ENCODE measurements around the gene CSTB.

The CSTB gene

DNA sequence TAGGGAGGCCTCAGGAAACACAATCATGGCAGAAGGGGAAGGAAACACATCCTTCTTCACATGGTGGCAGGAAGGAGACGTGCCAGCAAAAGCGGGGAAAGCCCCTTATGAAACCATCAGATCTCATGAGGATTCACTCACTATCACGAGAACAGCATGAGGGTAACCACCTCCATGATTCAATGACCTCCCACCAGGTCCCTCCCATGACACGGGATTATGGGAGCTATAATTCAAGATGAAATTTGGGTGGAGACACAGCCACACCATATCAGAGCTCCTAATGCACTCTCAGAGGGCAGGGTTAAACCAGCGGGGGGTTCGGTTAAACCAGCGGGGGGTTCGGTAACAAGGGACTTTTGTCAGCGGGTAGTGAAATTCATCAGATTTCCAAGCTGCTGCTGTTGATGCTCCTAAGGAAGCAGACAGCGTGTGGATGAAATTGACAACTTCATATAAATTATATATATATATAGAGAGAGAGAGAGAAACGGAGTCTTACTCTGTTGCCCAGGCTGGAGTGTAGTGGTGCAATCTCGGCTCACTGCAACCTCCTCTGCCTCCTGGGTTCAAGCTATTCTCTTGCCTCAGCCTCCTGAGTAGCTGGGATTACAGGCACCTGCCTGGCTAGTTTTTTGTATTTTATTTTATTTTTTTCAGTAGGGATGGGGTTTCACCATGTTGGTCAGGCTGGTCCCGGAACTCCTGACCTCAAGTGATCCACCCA, 4.2 kb downstream of the CSTB start:
- no peak overlapping the region for H3K4me3 ChIP-seq (ENCODE audit: low read depth, low read length)
- no peak for DNase-seq (ENCODE audit: low read depth)
- TF ChIP-seq, protein P1, sequence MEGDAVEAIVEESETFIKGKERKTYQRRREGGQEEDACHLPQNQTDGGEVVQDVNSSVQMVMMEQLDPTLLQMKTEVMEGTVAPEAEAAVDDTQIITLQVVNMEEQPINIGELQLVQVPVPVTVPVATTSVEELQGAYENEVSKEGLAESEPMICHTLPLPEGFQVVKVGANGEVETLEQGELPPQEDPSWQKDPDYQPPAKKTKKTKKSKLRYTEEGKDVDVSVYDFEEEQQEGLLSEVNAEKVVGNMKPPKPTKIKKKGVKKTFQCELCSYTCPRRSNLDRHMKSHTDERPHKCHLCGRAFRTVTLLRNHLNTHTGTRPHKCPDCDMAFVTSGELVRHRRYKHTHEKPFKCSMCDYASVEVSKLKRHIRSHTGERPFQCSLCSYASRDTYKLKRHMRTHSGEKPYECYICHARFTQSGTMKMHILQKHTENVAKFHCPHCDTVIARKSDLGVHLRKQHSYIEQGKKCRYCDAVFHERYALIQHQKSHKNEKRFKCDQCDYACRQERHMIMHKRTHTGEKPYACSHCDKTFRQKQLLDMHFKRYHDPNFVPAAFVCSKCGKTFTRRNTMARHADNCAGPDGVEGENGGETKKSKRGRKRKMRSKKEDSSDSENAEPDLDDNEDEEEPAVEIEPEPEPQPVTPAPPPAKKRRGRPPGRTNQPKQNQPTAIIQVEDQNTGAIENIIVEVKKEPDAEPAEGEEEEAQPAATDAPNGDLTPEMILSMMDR (IDR thresholded peaks at IDR 0.05; ENCODE audit: control insufficient read depth, extremely low read depth, insufficient read depth) = no peak

DNA sequence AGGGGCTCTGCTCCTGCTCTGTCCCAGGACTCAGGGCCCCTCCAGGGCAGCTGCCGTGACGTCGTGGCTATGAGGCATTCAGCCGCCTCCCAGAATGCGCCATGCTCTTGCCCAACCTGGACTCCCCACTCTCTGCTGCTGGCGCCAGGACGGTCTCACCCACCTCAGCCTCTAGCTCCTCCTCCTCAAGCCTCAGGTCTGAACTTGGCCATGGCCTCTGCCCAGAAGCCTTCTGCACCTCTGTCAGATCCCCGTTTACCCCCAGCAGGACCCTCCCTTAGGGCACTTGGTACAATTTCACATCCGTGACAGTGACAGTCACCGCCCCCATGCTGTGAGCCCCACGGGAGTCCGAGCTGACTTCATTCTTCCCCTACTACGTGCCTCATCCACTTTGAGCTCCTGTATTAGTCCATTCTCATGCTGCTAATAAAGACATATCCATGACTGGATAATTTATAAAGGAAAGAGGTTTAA, 4.9 kb downstream of the CSTB start:
- TF ChIP-seq, protein P1 (IDR thresholded peaks at IDR 0.05; ENCODE audit: control insufficient read depth, extremely low read depth, insufficient read depth) = no peak
- H3K4me3 ChIP-seq (ENCODE audit: low read depth, low read length) = no peak overlapping the region
- DNase-seq (ENCODE audit: low read depth) = no peak

DNA sequence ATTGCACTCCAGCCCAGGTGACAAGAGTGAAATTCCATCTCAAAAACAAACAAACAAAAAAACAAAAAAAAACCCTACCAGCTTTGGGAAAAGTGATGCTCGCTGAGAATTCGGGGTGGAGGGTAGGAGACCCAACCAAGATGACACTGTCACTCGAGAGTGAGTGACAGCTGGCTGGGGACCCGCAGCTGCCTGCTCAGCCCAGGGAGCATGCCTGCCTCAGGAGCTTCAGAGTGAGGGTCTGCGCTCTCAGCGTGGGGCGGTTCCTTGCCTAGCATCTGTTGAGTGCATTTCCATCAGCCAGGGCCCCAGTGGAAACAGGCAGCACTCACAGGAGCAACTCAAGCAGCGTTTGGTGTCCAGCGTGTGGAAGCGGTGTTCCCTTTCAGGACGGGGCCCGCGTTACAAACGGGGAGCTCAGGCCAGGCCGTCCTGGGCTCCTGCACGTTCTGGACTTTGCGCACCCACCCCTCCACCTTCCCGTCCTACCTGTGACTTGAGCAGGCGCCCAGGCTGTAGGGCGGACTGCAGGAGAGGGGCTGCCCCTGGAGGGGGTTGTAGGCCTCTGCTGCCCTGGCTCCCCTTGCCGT, 5.9 kb downstream of the CSTB start:
- TF ChIP-seq, protein P1 (IDR thresholded peaks at IDR 0.05; ENCODE audit: control insufficient read depth, extremely low read depth, insufficient read depth) = no peak
- no peak overlapping the region for H3K4me3 ChIP-seq (ENCODE audit: low read depth, low read length)
- DNase-seq (ENCODE audit: low read depth) = no peak

DNA sequence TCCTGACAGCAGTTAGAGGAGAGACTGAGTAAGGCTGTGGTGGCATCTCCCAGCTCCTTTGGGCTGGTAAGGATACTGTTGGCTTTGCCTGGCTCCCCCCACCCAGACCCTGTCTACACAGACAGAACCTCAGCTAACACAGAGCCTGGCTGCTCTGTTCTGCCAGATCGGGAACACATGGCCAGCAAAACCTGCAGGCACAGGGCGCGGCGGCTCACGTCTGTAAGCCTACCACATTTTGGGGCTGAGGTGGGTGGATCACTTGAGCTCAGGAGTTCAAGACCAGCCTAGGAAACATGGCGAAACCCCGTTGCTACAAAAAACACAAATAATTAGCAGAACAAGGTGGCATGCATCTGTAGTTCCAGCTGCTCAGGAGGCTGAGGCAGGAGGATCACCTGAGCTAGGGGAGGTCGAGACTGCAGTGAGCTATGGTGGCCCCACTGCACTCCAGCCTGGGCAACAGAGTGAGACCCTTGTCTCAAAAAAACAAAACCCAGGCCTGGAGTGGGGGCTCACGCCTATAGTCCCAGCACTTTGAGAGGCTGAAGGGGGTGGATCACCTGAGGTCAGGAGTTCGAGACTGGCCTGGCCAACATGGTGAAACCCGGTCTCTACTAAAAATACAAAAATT, 6.7 kb downstream of the CSTB start:
- no peak overlapping the region for H3K4me3 ChIP-seq (ENCODE audit: low read depth, low read length)
- TF ChIP-seq, protein P1 (IDR thresholded peaks at IDR 0.05; ENCODE audit: control insufficient read depth, extremely low read depth, insufficient read depth) = no peak
- no peak for DNase-seq (ENCODE audit: low read depth)

DNA sequence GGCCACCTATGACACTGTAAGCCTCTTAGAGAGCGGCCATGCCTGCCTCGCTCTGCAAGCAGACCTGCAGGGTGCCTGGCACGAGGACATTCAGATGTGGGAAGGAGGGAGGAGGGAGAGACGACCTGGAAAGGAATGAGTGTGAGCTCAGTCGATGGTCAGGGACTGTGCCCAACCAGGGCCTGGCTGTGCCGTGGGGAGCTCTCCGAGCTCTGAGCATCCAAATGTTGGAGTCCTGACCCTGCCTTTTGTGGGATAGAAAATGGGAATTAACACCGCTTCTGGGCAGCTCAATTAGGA, 7.3 kb downstream of the CSTB start:
- no peak overlapping the region for H3K4me3 ChIP-seq (ENCODE audit: low read depth, low read length)
- TF ChIP-seq, protein P1 (IDR thresholded peaks at IDR 0.05; ENCODE audit: control insufficient read depth, extremely low read depth, insufficient read depth) = no peak
- no peak for DNase-seq (ENCODE audit: low read depth)

DNA sequence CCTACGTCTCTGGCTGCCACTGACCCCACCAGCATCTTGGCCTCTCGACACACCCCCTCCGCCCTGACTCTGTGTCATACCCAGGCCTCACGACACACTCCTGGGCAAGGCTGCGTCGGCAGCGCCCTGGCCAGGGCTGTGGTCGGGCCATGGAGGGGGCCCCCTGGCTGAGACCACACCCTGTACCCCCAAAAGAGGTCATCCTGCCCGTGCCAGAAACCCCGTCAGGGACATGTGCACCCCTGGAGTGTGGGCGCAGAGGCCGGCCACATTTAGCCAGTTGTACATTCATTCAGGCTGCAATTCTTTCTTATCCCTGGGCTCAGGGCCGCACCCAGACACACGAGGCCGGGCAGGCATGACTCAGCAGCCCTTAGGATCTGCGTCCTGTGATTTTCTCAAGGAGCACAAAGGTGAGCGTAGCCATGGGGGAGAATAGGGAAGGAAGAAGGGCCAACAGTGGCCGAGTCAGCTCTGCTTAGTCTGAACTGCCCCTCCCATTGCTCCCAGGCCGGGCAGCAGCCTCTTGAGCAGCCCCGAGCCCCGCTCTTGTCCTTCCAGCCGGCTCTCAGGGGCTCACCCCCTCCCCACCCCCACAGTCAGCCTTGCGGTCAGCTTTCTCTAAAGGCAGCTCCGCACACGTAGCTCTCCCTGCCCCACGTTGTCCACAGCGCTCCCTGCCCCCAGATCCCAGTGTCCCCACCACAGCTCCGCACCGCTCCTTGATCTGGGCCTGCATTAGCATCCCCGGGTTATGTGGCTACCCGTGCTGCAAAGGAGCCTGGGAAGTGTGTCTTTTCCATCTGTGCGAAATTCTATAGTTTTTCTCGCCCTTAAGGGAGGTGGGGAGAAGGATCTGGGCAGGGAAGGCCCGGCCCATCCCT, 7.9 kb downstream of the CSTB start:
- TF ChIP-seq, protein P1 (IDR thresholded peaks at IDR 0.05; ENCODE audit: control insufficient read depth, extremely low read depth, insufficient read depth) = no peak
- DNase-seq (ENCODE audit: low read depth) = no peak
- no peak overlapping the region for H3K4me3 ChIP-seq (ENCODE audit: low read depth, low read length)
